ENCODE data around the gene PRKAG3. TPM values are rescaled to one million over a fixed set of nuclear protein-coding genes. Genes with fewer than 3 reads are reported as not detected.

Gene PRKAG3
- total and polyA plus RNA-seq, 4 donors, result 0.08 TPM; not detected in 3

DNA sequence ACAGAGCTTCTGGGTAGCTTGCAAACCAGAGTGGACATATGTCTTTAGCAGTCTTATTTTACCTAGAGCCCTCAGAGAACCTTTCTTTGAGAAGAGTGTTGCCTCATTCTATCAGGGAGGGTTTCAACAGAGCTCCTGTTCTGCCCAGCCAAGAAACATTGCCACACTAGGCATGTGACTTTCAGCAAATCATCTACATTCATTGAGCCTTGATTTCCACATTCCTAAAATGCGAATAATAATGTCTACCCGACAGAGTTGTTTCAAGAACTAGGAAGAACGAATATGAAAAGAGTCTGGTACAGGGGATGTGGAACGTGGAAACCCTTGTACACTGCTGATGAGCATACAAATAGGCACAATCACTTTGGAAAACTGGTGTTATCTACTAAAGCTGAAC, 7.8 kb upstream of the PRKAG3 start:
- no peak for TF ChIP-seq JUND (IDR thresholded peaks at IDR 0.05)
- no peak for TF ChIP-seq RAD21 (IDR thresholded peaks at IDR 0.05)
- TF ChIP-seq HNF4A (conservative IDR thresholded peaks at IDR 0.05), result no peak
- Histone ChIP-seq H3K27me3 (ENCODE audit: control insufficient read depth in 4 of 4, insufficient read depth in 4 of 4, low read length in 3 of 4) (no peaks in the 10 kb centered on the region), H3K27ac (ENCODE audit: low read depth in 1 of 2, low read length in 2 of 2) (no peak overlapping the region), H3K4me1 (ENCODE audit: control insufficient read depth in 4 of 4, insufficient read depth in 4 of 4, low read length in 3 of 4) (no peaks in the 10 kb centered on the region), H3K4me3 (ENCODE audit: low read depth in 1 of 3, low read length in 3 of 3) (no peak overlapping the region), H3K9ac (ENCODE audit: low read depth in 1 of 2, low read length in 2 of 2) (no peak overlapping the region), H3K36me3 (ENCODE audit: control insufficient read depth in 4 of 4, insufficient read depth in 3 of 4, low read depth in 1 of 4, low read length in 3 of 4) (no peaks in the 10 kb centered on the region), H3K9me3 (ENCODE audit: control insufficient read depth in 4 of 4, low read length in 3 of 4) (peaks cover 0 to 4% (median 0%) of the 10 kb centered on the region in 4 donors)
- DNase-seq (ENCODE audit: low spot score), result no peak
- 71% methylated on average over 4 of the region's 4 CpGs for WGBS

DNA sequence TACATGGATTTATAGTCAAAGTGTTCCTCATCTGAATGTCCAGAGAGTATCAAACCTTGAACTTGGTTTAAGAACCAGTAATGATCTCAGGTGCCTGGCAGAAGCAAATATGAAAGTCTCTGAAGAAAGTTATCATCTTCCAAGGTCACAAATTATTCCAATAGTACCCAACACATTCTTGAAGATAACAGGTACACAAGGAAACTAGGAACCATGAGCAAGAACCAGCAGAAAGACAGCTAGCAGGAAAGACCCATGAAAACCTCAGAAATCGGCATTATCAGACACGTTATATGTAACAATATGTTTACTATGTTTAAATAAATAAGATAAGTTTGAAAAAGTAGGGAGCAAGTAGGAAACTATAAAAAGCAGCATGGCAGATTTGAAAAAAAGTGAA, 5.9 kb upstream of the PRKAG3 start:
- Histone ChIP-seq H3K27me3 (ENCODE audit: control insufficient read depth in 4 of 4, insufficient read depth in 4 of 4, low read length in 3 of 4) (no peaks in the 10 kb centered on the region), H3K4me1 (ENCODE audit: control insufficient read depth in 4 of 4, insufficient read depth in 4 of 4, low read length in 3 of 4) (no peaks in the 10 kb centered on the region), H3K9me3 (ENCODE audit: control insufficient read depth in 4 of 4, low read length in 3 of 4) (peaks cover 0 to 4% (median 0%) of the 10 kb centered on the region in 4 donors), H3K27ac (ENCODE audit: low read depth in 1 of 2, low read length in 2 of 2) (no peak overlapping the region), H3K4me3 (ENCODE audit: low read depth in 1 of 3, low read length in 3 of 3) (no peak overlapping the region), H3K36me3 (ENCODE audit: control insufficient read depth in 4 of 4, insufficient read depth in 3 of 4, low read depth in 1 of 4, low read length in 3 of 4) (no peaks in the 10 kb centered on the region), H3K9ac (ENCODE audit: low read depth in 1 of 2, low read length in 2 of 2) (no peak overlapping the region)
- no peak for TF ChIP-seq EGR1 (IDR thresholded peaks at IDR 0.05; ENCODE audit: low read depth in 2 of 2)
- TF ChIP-seq, protein P1, sequence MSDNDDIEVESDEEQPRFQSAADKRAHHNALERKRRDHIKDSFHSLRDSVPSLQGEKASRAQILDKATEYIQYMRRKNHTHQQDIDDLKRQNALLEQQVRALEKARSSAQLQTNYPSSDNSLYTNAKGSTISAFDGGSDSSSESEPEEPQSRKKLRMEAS (IDR thresholded peaks at IDR 0.05), result no peak
- TF ChIP-seq YY1 (IDR thresholded peaks at IDR 0.05), result no peak
- no peak for TF ChIP-seq HNF4A (conservative IDR thresholded peaks at IDR 0.05)
- TF ChIP-seq JUND (IDR thresholded peaks at IDR 0.05), result no peak
- TF ChIP-seq SP1 (IDR thresholded peaks at IDR 0.05), result no peak
- TF ChIP-seq HNF4G (IDR thresholded peaks at IDR 0.05), result no peak
- no peak for DNase-seq (ENCODE audit: low spot score)
- WGBS, result 86% methylated on average over 2 of the region's 2 CpGs

GRCh38 chr2:218834685-218835084, 3.1 kb upstream of the PRKAG3 start:
- no peak for DNase-seq (ENCODE audit: low spot score)
- Histone ChIP-seq H3K36me3 (ENCODE audit: control insufficient read depth in 4 of 4, insufficient read depth in 3 of 4, low read depth in 1 of 4, low read length in 3 of 4) (no peaks in the 10 kb centered on the region), H3K9ac (ENCODE audit: low read depth in 1 of 2, low read length in 2 of 2) (no peak overlapping the region), H3K9me3 (ENCODE audit: control insufficient read depth in 4 of 4, low read length in 3 of 4) (peaks cover 0 to 4% (median 0%) of the 10 kb centered on the region in 4 donors), H3K27ac (ENCODE audit: low read depth in 1 of 2, low read length in 2 of 2) (no peak overlapping the region), H3K4me1 (ENCODE audit: control insufficient read depth in 4 of 4, insufficient read depth in 4 of 4, low read length in 3 of 4) (no peaks in the 10 kb centered on the region), H3K27me3 (ENCODE audit: control insufficient read depth in 4 of 4, insufficient read depth in 4 of 4, low read length in 3 of 4) (no peaks in the 10 kb centered on the region), H3K4me3 (ENCODE audit: low read depth in 1 of 3, low read length in 3 of 3) (no peak overlapping the region)
- 78% methylated on average over 4 of the region's 4 CpGs for WGBS
- TF ChIP-seq EGR1 (IDR thresholded peaks at IDR 0.05; ENCODE audit: low read depth in 2 of 2) (no peak), HNF4G (IDR thresholded peaks at IDR 0.05) (no peak)

- Histone ChIP-seq H3K27ac (ENCODE audit: low read depth in 1 of 2, low read length in 2 of 2) (no peak overlapping the region), H3K36me3 (ENCODE audit: control insufficient read depth in 4 of 4, insufficient read depth in 3 of 4, low read depth in 1 of 4, low read length in 3 of 4) (no peaks in the 10 kb centered on the region)
- DNase-seq (ENCODE audit: low spot score), result no peak
Measured at GRCh38 chr2:218833023-218833609, 1.5 kb upstream of the PRKAG3 start.

More at GRCh38 chr2:218833023-218833609, 1.5 kb upstream of the PRKAG3 start:
- Histone ChIP-seq H3K4me3 (ENCODE audit: low read depth in 1 of 3, low read length in 3 of 3) (no peak overlapping the region), H3K9ac (ENCODE audit: low read depth in 1 of 2, low read length in 2 of 2) (no peak overlapping the region), H3K27me3 (ENCODE audit: control insufficient read depth in 4 of 4, insufficient read depth in 4 of 4, low read length in 3 of 4) (no peaks in the 10 kb centered on the region), H3K9me3 (ENCODE audit: control insufficient read depth in 4 of 4, low read length in 3 of 4) (peaks cover 0 to 4% (median 0%) of the 10 kb centered on the region in 4 donors), H3K4me1 (ENCODE audit: control insufficient read depth in 4 of 4, insufficient read depth in 4 of 4, low read length in 3 of 4) (no peaks in the 10 kb centered on the region)
- TF ChIP-seq YY1 (IDR thresholded peaks at IDR 0.05), result no peak
- TF ChIP-seq JUND (IDR thresholded peaks at IDR 0.05), result no peak
- no peak for TF ChIP-seq HNF4A (conservative IDR thresholded peaks at IDR 0.05)
- TF ChIP-seq NR2F2 (IDR thresholded peaks at IDR 0.05), result no peak
- TF ChIP-seq FOXA1 (IDR thresholded peaks at IDR 0.05), result no peak
- no peak for TF ChIP-seq TAF1 (conservative IDR thresholded peaks at IDR 0.05)
- no peak for TF ChIP-seq EGR1 (IDR thresholded peaks at IDR 0.05; ENCODE audit: low read depth in 2 of 2)
- TF ChIP-seq, protein P2, sequence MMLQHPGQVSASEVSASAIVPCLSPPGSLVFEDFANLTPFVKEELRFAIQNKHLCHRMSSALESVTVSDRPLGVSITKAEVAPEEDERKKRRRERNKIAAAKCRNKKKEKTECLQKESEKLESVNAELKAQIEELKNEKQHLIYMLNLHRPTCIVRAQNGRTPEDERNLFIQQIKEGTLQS (IDR thresholded peaks at IDR 0.05), result no peak
- TF ChIP-seq, protein P1 (IDR thresholded peaks at IDR 0.05), result no peak
- TF ChIP-seq RAD21 (IDR thresholded peaks at IDR 0.05), result no peak
- TF ChIP-seq, protein P3, sequence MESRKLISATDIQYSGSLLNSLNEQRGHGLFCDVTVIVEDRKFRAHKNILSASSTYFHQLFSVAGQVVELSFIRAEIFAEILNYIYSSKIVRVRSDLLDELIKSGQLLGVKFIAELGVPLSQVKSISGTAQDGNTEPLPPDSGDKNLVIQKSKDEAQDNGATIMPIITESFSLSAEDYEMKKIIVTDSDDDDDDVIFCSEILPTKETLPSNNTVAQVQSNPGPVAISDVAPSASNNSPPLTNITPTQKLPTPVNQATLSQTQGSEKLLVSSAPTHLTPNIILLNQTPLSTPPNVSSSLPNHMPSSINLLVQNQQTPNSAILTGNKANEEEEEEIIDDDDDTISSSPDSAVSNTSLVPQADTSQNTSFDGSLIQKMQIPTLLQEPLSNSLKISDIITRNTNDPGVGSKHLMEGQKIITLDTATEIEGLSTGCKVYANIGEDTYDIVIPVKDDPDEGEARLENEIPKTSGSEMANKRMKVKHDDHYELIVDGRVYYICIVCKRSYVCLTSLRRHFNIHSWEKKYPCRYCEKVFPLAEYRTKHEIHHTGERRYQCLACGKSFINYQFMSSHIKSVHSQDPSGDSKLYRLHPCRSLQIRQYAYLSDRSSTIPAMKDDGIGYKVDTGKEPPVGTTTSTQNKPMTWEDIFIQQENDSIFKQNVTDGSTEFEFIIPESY (IDR thresholded peaks at IDR 0.05), result no peak
- TF ChIP-seq GABPA (IDR thresholded peaks at IDR 0.05 in 1 of 2, conservative IDR thresholded peaks at IDR 0.05 in 1 of 2), result no peak
- TF ChIP-seq CTCF (IDR thresholded peaks at IDR 0.05; ENCODE audit: low read depth, low read length, missing input control), result no peak
- WGBS, result 82% methylated on average over 4 of the region's 4 CpGs
